ENCODE measurements around the gene GCNT1. TPM values are rescaled to one million over a fixed set of nuclear protein-coding genes. Genes with fewer than 3 reads are reported as not detected.

Gene GCNT1
- 3.4 to 5.4 TPM (median 4.5 TPM) in 5 replicates for total RNA-seq (2022; extraction: Qiagen RNA extraction)

DNA sequence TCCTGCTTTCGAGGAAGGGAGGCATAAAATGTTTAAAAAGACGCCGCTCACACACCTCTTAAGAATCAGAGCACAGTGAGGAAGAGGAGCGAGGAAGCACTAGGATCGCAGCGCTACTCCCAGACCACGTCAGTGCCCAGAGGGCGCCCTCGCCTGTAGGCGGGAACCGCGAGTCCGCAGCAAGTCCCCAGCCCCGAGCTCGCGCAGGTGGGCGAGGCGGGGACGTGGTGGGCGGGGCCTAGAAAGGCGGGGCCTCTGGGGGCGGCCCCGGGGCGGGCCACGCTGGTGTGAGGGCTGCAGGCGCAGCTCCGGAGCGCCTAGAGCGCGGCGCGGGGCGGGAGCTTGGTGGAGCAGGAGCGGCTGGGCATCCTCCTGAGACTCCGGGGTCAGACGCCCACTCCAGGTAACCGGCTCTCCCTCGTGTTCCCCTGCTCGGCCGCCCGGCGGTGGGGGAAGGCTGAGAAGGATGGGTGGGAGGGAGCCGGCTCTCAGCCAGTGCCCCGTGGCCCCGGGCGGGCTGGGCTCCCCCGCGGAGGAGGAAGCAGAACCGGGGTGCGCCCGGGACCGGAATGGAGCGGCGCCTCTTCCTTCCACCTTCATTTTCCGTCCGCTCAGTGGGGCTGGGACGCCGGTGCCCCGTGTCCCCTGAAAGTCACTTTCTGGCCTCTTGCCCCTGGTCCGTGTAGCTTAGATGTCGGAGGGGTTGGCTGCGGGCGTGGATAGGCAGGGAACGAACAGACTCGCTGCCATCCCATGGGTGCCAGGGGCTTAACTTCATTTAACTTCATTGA lies at the start of gene GCNT1:
GCNT1 (plus strand) TSS at position 280 of the 791 bp plus-strand sequence. CDS start 43,200 bp downstream, outside the sequence.

Other genes with a start within 250 kb of the GCNT1 start
- 29.5 to 36.0 TPM (median 33.9 TPM) in 5 replicates for gene RFK, start 64.8 kb upstream of the GCNT1 start, total RNA-seq (2022; extraction: Qiagen RNA extraction)